Fibroblast of villous mesenchyme (primary cell): Measurements from ENCODE around the gene GCDH. TPM values are rescaled to one million over a fixed set of nuclear protein-coding genes. Genes with fewer than 3 reads are reported as not detected.
A peak's percentile ranks its signal among the peaks of the same experiment; 100 is the strongest.

Source experiments
- DNase-seq: peaks from one replicate; pipeline ENCODE4 v3.0.0-alpha.2; 2010; ENCODE audit warnings: low read depth
- H3K4me3 ChIP-seq: 2 replicates; pipeline ENCODE4 v1.5.1; 2011; ENCODE audit warnings: low read depth, mild to moderate bottlenecking, low read length
- total RNA-seq: library from RNA; depleted of rRNA; stranded (reverse); fragments of >200 nt; gene quantifications from 2 replicates; pipeline ENCODE4 v1.2.3, GENCODE V29; 2012
- TF ChIP-seq, protein P1 (sequence below): IDR thresholded peaks from 2 replicates; pipeline ENCODE4 v1.5.1; 2012; ENCODE audit warnings: low read depth, mild to moderate bottlenecking, low read length; ENCODE audit not compliant: insufficient read depth

GCDH gene
- total RNA-seq, 1 donor, result 17.3 TPM

DNA sequence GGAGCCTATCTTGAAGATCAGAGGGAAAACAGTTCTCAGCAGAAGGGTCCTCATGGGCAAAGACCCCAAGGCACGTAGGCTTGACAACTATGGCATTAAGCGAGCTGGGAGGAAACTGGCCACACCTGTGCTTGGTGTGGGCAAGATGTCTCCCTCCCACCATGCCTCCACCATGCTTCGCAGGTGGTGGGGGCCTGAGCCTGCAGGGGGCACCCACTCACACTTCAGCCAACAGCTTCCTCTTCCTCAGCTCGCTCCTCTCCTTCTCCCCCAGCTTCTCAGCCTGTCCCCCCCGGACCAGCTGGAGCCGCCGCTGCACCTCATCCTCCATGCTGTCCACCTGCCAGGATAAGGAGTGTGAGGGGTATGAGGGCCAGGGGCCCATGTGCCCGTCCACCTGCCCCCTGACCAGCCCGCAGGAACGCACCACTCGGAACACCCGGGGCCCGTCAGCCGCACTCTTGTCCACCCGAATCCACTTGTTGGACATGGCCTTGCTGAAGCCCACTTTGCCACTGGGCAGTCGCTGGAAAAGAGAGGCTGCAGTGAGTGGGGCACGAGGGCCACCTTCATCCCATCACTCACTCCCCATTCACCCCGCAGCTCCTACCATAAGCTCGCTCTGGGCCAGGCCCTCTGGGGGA is 39.2 kb downstream of the GCDH start:
- H3K4me3 ChIP-seq, result no peak overlapping the region
- TF ChIP-seq, protein P1, sequence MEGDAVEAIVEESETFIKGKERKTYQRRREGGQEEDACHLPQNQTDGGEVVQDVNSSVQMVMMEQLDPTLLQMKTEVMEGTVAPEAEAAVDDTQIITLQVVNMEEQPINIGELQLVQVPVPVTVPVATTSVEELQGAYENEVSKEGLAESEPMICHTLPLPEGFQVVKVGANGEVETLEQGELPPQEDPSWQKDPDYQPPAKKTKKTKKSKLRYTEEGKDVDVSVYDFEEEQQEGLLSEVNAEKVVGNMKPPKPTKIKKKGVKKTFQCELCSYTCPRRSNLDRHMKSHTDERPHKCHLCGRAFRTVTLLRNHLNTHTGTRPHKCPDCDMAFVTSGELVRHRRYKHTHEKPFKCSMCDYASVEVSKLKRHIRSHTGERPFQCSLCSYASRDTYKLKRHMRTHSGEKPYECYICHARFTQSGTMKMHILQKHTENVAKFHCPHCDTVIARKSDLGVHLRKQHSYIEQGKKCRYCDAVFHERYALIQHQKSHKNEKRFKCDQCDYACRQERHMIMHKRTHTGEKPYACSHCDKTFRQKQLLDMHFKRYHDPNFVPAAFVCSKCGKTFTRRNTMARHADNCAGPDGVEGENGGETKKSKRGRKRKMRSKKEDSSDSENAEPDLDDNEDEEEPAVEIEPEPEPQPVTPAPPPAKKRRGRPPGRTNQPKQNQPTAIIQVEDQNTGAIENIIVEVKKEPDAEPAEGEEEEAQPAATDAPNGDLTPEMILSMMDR, result no peak
- no peak for DNase-seq

DNA sequence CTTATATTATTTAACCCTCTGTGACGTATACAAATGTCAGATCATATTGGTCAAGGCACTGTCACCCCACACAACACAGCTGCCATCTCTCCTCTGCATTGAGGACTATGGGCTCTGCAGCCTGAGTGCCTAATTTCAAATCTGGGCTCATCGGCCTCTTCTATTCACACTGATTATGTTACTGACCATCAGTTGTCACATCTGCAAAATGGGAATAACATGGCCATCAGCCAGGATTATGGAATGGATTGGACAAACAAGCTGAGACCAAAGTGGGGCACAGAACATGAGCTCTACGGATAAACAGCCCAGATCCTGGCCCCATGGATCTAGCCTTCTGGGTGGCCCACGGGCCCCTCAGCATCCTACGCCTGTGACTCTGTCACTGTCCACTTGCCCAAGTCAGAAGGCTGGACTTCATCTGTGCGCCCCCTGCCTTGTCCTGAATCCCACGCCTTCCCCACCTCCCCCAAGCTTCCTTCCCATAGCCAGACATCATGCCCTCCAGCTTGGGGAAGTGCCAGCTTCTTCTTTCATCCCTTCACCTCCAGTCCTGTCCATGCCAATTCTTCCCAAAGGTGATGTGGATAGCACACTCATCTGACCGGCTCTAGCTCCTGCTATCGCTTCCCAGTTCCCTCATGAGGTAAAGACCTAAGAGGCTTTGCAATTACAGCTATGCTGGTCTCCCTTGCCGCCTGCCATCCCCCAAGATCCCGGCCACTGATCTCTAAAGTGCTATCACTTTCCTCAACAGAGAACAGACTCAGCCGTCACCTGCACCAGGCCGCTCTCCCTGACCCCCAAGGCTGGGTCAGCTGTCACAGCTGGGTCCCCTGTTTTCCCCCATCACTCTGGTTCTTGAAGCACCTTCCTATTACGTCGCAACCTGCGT is 41.7 kb downstream of the GCDH start:
- peak overlapping the region; percentile 98 for H3K4me3 ChIP-seq
- no peak for DNase-seq
- TF ChIP-seq, protein P1, result no peak

DNA sequence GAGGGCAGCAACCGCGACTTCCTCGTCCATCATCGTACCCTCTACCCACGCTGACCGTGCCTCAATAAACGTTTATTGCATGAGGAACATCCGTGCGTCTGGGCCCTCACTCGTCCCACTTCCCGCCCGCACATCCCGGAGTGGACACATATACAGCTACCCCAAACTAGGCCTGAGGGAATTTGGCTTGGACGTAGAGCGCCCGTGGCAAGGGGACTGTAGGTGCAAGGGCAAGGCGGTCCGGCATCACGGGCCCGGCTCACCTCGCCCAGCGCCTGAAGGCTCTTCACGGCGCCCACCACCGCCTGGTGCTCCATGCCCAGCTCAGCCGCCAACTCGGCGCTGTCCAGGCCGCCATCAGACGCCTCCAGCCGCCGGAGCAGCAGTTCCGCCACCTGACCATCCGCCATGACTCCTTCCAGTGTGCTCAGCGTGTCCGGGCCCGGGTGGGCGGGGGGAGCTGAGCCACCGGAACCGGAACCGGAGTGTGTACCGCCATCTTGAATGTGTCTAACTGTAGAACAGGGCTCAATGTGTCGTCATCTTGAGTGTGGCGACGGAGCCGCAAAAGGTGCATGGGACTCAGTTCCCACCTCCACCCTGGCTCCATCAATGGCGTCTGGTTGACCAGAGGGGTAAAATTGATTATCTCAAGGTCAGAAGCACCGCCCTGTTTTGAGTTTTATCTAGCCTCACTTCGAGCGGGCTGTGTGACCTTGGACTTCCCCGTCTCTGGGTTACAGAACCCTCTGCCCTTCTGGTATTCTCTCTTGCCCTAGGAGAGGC is 42.5 kb downstream of the GCDH start, which contains the start of gene FARSA:
TSS of gene FARSA (minus strand) at position 425 of the 786 bp plus-strand sequence. CDS start at position 410, 15 bp downstream.
- TF ChIP-seq, protein P1, result no peak
- H3K4me3 ChIP-seq, result peak within 1 kb of the TSS; percentile 98
- peak; percentile 92 for DNase-seq

DNA sequence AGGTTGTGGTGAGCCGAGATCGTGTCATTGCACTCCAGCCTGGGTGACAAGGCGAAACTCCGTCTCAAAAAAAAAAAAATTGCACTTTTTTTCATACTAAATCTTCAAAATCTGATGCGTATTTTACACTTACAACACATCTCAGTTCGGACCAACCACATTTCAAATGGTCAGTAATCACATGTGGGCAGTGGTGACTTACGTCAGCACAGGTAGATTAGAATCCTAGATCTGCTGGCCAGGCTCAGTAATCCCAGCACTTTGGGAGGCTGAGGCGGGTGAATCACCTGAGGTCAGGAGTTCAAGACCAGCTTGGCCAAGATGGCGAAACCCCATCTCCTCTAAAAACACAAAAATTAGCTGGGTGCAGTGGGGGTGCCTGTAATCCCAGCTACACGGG is 44.1 kb downstream of the GCDH start:
- H3K4me3 ChIP-seq, result no peak overlapping the region
- TF ChIP-seq, protein P1, result no peak
- DNase-seq, result no peak

DNA sequence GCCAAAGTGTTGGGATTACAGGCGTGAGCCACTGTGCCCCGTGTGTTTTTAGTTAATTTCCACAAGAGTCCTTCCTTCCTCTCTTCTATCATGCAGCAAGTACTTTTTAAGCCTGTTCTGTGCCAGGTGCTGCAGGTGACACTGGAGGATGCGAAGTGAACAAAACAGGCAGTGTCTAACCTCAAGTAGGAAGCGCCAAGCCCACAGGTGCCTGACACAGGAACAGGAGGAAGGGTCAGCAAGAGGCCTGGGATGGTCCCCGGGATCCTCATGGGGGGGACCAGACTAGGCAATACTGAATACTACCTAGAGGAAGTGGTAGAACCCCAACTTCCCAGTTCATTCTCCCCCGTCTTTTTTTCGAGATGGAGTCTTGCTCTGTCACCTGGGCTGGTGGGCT is 45.6 kb downstream of the GCDH start:
- no peak for DNase-seq
- TF ChIP-seq, protein P1, result no peak
- H3K4me3 ChIP-seq, result no peak overlapping the region

DNA sequence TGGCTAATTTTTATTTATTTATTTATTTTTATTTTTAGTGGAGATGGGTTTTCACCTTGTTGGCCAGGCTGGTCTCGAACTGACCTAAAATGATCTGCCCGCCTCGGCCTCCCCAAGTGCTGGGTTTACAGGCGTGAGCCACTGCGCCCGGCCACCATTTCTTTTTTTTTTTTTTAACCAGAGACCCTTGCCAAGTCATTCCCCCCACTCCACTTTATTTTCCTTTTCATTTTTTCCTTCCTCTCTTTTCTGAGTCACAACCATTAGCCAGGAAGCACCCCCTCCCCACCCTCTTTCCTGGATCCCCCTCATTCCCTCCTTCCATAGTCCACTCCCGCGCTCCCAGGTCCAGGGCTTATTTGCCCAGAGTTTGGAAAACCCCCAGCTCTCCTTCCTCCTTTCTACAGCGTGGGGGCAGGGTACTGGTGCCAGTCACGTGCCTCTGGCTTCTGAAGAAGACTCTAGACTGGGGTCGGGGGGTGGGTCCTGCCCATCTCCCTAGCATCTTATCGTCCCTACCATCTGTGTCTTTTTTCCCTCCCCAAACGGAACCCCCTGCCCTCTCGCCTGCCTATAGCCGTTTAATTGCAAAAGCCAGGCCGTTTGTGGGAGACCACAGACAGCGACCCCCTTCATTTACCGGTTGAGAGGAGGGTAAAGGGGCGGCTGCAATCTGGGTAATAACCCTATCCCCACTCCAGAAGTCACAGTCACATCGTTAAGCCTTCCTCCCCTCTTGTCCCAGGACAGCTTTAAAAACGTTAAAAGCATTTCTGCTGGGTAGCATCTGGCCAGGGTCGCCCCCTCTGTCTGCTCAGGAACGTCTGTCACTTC is 46.4 kb downstream of the GCDH start:
- TF ChIP-seq, protein P1, result no peak
- DNase-seq, result no peak
- peak overlapping the region; percentile 69 for H3K4me3 ChIP-seq
